Activated CD8-positive, alpha-beta memory T cell treated with anti-CD3 and anti-CD28 coated beads for 4 hours (primary cell): ENCODE results near the gene GLYATL3.
"Not testable (repeated sequence)": the region's sequence is repeated elsewhere in the genome, so short reads cannot be mapped to it uniquely, and the experiment has no call there.

Experiments
- DNase-seq, 2 donors: peaks; one replicate each; pipeline ENCODE4 v3.0.0-alpha.2; 2020; ENCODE audit warnings: low read depth in 2 of 2

The GLYATL3 gene

GRCh38 chr6:49499623-49500022 is at the start of gene GLYATL3:
GLYATL3 (plus strand) TSS chr6:49499923; CDS start chr6:49511991, 12,068 bp downstream.
- DNase-seq = no peak

- DNase-seq = no peak
These were observed 46.5 kb upstream of the GLYATL3 start for GRCh38 chr6:49453221-49453620.

- no peak for DNase-seq
These were observed 44.7 kb upstream of the GLYATL3 start for GRCh38 chr6:49454787-49455709.

DNA sequence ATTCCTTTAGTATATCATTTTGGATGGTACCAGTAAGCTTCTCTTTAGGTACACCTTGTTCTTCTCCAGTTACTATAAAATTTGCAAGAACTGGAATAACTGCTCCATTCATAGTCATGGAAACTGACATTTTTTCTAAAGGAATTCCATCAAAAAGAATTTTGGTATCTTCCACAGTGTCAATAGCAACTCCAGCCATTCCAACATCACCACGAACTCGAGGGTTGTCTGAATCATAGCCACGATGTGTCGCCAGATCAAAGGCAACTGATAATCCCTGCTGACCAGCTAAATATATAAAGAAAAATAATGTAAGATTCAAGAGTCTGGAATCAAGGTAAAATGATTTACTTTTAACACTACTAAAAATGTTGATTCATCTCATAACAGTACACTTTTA is 42.0 kb upstream of the GLYATL3 start:
- DNase-seq = no peak

GRCh38 chr6:49462071-49462470 is 37.7 kb upstream of the GLYATL3 start:
- no peak for DNase-seq

DNA sequence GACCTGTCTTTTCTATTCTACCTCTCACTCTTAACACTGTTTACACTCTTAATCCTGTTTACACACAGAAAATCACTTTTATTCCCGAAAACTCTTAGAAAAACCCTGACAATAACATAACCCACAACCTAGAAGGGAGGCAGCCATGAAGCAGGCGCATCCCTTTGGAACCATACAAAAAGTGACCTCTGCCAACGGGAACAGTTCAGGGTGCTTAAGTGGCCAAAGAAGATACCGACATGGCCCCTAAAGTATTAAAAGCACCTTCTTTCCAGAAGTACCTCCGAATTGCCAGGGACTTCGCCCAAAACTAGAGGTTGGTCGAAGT is 37.2 kb upstream of the GLYATL3 start:
- no peak for DNase-seq

- peak; percentile 74 to 87 for DNase-seq
These were observed 36.7 kb upstream of the GLYATL3 start, which contains the start of the genes CENPQ and MMUT for GRCh38 chr6:49462927-49463611. CENPQ (plus strand) TSS chr6:49463370; CDS start chr6:49470177, 6,807 bp downstream. MMUT (minus strand) TSS chr6:49463253; CDS start chr6:49459466, 3,787 bp downstream.

- DNase-seq = no peak
These were observed 36.1 kb upstream of the GLYATL3 start for GRCh38 chr6:49463612-49463967.

GRCh38 chr6:49464691-49465090 is 35.0 kb upstream of the GLYATL3 start:
- no peak for DNase-seq

DNA sequence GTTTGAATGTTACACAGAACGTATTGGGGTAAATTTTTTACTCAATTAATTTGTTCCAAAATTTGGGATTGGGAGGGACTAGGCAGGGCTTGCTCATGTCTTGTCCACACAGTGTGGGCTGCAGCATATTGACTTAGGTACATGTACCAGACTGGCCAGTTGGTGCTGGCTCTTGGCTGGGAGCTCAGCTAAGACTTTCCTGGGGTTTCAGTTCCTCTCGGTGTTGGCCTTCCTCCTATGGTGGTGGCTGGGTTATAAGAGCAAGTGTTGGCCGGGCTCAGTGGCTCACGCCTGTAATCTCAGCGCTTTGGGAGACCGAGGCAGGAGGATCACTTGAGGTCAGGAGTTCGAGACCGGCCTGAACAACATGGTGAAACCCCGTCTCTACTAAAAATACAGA is 31.7 kb upstream of the GLYATL3 start:
- no peak for DNase-seq

DNA sequence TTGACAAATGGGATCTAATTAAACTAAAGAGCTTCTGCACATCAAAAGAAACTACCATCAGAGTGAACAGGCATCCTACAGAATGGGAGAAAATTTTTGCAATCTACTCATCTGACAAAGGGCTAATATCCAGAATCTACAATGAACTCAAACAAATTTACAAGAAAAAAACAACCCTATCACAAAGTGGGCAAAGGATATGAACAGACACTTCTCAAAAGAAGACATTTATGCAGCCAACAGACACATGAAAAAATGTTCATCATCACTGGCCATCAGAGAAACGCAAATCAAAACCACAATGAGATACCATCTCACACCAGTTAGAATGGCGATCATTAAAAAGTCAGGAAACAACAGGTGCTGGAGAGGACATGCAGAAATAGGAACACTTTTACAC is 23.2 kb upstream of the GLYATL3 start:
- DNase-seq = not testable (repeated sequence)

DNA sequence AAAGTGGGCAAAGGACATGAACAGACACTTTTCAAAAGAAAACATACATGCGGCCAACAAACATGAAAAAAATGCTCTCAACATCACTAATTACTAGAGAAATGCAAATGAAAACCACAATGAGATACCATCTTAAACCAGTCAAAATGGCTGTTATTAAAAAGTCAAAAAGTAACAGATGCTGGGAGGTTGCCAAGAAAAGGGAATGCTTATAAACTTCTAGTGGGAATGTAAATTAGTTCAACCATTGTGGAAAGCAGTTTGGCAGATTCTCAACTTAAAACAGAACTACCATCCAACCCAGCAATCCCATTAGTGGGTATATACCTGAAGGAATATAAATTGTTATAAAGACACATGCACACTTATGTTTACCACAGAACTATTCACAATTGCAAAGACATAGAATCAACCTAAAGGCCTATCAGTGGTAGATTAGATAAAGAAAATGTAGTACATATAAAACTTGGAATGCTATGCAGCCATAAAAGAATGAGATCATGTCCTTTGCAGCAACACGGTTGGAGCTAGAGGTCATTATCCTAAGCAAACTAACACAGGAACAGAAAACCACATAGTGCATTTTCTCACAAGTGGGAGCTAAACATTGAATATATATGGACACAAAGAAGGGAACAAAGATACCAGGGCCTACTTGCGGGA is 20.3 kb upstream of the GLYATL3 start:
- DNase-seq = no peak

DNA sequence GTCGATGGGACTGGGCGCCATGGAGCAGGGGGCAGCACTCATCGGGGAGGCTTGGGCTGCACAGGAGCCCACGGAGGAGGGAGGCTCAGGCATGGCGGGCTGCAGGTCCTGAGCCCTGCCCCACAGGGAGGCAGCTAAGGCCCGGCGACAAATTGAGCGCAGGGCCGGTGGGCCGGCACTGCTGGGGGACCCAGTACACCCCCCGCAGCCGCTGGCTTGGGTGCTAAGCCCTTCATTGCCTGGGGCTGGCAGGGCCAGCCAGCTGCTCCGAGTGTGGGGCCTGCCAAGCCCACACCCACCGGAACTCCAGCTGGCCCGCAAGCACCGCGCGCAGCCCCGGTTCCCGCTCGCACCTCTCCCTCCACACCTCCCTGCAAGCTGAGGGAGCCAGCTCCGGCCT is 17.9 kb upstream of the GLYATL3 start:
- DNase-seq = not testable (repeated sequence)

- DNase-seq = not testable (repeated sequence)
These were observed 16.3 kb upstream of the GLYATL3 start for GRCh38 chr6:49483380-49483779.

DNA sequence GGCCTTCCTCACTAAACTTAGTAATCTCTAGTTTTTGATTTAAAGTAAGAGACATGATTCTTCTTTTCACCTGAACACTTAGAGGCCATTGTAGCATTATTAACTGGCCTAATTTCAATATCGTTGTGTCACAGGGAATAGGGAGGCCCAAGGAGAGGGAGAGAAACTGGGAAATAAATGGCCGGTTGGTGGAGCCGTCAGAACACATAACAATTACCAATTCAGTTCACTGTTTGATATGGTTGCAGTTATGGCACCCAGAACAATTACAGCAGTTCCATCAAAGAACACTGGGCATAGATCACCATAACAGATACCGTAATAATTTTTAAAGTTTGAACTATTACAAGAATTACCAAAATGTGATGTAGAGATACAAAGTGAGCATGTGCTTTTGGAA is 9.1 kb upstream of the GLYATL3 start:
- DNase-seq = no peak

DNA sequence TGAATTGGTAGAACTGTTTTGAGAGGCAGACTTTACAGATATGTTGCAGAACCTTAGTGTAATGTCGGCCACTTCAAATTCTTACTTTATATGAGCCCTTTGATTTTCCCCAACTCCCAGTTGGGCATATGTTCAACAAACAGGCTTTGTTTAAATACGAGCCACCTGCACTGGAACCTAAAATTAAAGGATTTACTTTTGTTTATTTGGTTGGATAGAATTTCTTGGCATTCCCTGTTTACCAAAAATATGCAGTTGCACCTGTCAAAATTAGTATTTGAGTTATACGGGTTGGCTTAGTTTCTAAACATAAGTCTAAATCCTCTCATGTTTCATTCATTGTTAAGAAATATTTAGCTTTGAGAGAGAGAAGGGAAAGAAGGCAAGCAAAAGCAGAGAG is 2.4 kb upstream of the GLYATL3 start:
- no peak for DNase-seq

GRCh38 chr6:49499126-49499525 is 597 bp upstream of the GLYATL3 start:
- no peak for DNase-seq

DNA sequence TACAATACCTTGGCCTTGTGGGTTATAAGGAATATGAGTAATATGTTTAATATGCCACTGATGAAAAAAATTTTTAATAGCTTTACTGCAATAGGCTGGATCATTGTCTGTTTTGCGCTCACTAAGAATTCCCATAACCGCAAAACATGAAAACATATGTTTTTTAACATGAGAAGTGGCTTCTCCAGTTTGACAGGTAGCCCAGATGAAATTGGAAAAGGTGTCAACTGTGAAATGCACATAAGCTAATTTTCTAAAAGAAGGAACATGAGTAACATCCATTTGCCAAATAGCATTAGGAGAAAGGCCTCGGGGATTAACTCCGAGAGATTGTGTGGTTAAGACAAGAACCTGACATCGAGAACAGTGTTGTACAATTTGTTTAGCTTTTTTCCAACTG is 4.9 kb downstream of the GLYATL3 start:
- no peak for DNase-seq

- DNase-seq = no peak
These were observed 6.9 kb downstream of the GLYATL3 start for GRCh38 chr6:49506569-49507111.

- no peak for DNase-seq
These were observed 9.6 kb downstream of the GLYATL3 start for GRCh38 chr6:49509342-49509741.

- DNase-seq = no peak
These were observed 13.6 kb downstream of the GLYATL3 start for GRCh38 chr6:49513153-49513989.
